OCI-LY1 (cell line): ENCODE results near the gene PLPPR3.

Experiments used
- H2AFZ ChIP-seq: fragments of 200-600 bp; sonication (generic), shearing (Covaris generic); 2 replicates; pipeline ENCODE4 v1.6.0; 2014; ENCODE audit warnings: antibody characterized with exemption, mild to moderate bottlenecking, low read length
- H3F3A ChIP-seq: fragments of 200-600 bp; sonication (generic), shearing (Covaris generic); 2 replicates; pipeline ENCODE4 v1.6.0; 2014; ENCODE audit warnings: mild to moderate bottlenecking, antibody characterized with exemption, low read length, moderate library complexity; ENCODE audit not compliant: insufficient read depth
- H3K27ac ChIP-seq: fragments of 200-600 bp; sonication (generic); 2 replicates; pipeline ENCODE4 v1.5.1; 2014; ENCODE audit warnings: low read length, mixed run types, mild to moderate bottlenecking, low read depth; ENCODE audit not compliant: poor library complexity, severe bottlenecking
- H3K27me3 ChIP-seq: fragments of 200-600 bp; sonication (generic); 2 replicates; pipeline ENCODE4 v1.6.0; 2014; ENCODE audit warnings: antibody characterized with exemption, mild to moderate bottlenecking, low read length, moderate library complexity; ENCODE audit not compliant: insufficient read depth
- H3K36me3 ChIP-seq: fragments of 200-600 bp; sonication (generic); 2 replicates; pipeline ENCODE4 v1.6.1; 2014; ENCODE audit warnings: mild to moderate bottlenecking, antibody characterized with exemption, low read length, moderate library complexity, mixed read lengths; ENCODE audit not compliant: insufficient read depth
- H3K4me1 ChIP-seq: fragments of 200-600 bp; sonication (generic); 2 replicates; pipeline ENCODE4 v1.5.1; 2014; ENCODE audit warnings: mild to moderate bottlenecking, low read length, moderate library complexity; ENCODE audit not compliant: insufficient read depth, severe bottlenecking
- H3K4me2 ChIP-seq: fragments of 200-600 bp; sonication (generic), shearing (Covaris generic); 2 replicates; pipeline ENCODE4 v1.6.1; 2014; ENCODE audit warnings: low read length
- H3K4me3 ChIP-seq: fragments of 200-600 bp; sonication (generic); 2 replicates; pipeline ENCODE4 v1.5.1; 2014; ENCODE audit warnings: low read length, low read depth, mild to moderate bottlenecking, mixed read lengths; ENCODE audit not compliant: poor library complexity, severe bottlenecking
- H3K79me2 ChIP-seq: fragments of 200-600 bp; shearing (Covaris generic); 2 replicates; pipeline ENCODE4 v1.6.1; 2016; ENCODE audit warnings: mixed run types, low read length, mixed read lengths; ENCODE audit not compliant: insufficient read depth
- H3K9ac ChIP-seq: fragments of 200-600 bp; sonication (generic), shearing (Covaris generic); 2 replicates; pipeline ENCODE4 v1.6.1; 2014; ENCODE audit warnings: mild to moderate bottlenecking, low read length, mixed read lengths
- H3K9me2 ChIP-seq: fragments of 200-600 bp; sonication (generic), shearing (Covaris generic); 2 replicates; pipeline ENCODE4 v1.6.1; 2014; ENCODE audit warnings: low read depth, mild to moderate bottlenecking, low read length, mixed read lengths
- H3K9me3 ChIP-seq: fragments of 200-600 bp; shearing (Covaris generic); 2 replicates; pipeline ENCODE4 v1.6.1; 2014; ENCODE audit warnings: low read length, mixed read lengths
- H4K20me1 ChIP-seq: fragments of 200-600 bp; sonication (generic), shearing (Covaris generic); 2 replicates; pipeline ENCODE4 v1.6.0; 2016; ENCODE audit warnings: mild to moderate bottlenecking, low read length; ENCODE audit not compliant: insufficient read depth
- CTCF ChIP-seq: fragments of 200-600 bp; sonication (generic), shearing (Covaris generic); IDR thresholded peaks from 2 replicates; pipeline ENCODE4 v1.5.1; 2017; ENCODE audit warnings: mild to moderate bottlenecking, antibody characterized with exemption, low read length, moderate library complexity, mixed read lengths
- EZH2 ChIP-seq: fragments of 200-600 bp; sonication (generic), shearing (Covaris generic); IDR thresholded peaks from 2 replicates; pipeline ENCODE4 v1.8.0; 2017; ENCODE audit warnings: borderline replicate concordance, mixed run types, mild to moderate bottlenecking, antibody characterized with exemption, low read length, moderate library complexity, mixed read lengths

PLPPR3 gene

GRCh38 chr19:815775-816499, 5.8 kb downstream of the PLPPR3 start:
- Histone ChIP-seq H3F3A (peaks cover 3% of the 10 kb centered on the region; the same call in 1 of the 2 replicates), H3K4me3 (no peak overlapping the region), H3K9ac (no peak overlapping the region), H3K9me2 (no peaks in the 10 kb centered on the region), H3K4me1 (no peaks in the 10 kb centered on the region), H3K79me2 (no peaks in the 10 kb centered on the region), H2AFZ (no peak overlapping the region), H3K27ac (no peak overlapping the region), H3K27me3 (no peaks in the 10 kb centered on the region), H3K9me3 (no peaks in the 10 kb centered on the region), H4K20me1 (no peaks in the 10 kb centered on the region), H3K36me3 (peaks cover 25% of the 10 kb centered on the region), H3K4me2 (no peak overlapping the region)
- no peak for TF ChIP-seq EZH2
- no peak for TF ChIP-seq CTCF

DNA sequence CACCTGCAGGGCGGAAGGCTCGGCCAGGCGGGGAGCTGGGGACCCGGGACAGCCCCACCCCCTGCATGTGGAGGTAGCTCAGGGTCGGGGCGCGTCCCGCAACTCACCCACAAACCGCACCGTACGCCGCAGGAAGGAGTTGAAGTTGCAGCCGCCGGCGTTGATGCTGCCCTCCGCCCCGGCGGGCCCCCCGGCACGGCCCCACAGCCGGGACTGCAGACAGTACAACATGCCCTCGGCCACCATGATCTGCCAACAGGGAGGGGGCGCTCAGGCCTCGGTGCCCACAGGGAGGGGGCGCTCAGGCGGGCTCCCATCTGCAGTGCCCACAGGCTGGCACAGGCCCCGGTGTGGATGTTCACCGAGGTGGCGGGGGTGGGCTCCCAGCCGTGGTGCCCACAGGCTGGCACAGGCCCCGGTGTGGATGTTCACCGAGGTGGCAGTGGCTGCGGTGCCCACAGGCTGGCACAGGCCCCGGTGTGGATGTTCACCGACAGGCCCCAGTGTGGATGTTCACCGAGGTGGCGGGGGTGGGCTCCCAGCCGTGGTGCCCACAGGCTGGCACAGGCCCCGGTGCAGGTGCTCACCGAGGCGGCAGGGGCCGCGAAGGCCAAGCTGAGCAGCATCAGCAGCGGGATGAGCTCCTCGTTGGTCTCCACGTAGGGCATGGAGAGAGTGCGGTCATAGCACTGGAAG, 6.5 kb downstream of the PLPPR3 start:
- no peaks in the 10 kb centered on the region for H3K9me3 ChIP-seq
- TF ChIP-seq EZH2 (no peak), CTCF (no peak)
- no peak overlapping the region for H3K4me3 ChIP-seq
- no peaks in the 10 kb centered on the region for H3K27me3 ChIP-seq
- no peak overlapping the region for H2AFZ ChIP-seq
- H3K27ac ChIP-seq, result no peak overlapping the region
- peaks cover 33% of the 10 kb centered on the region for H3K36me3 ChIP-seq
- no peaks in the 10 kb centered on the region for H3K9me2 ChIP-seq
- no peaks in the 10 kb centered on the region for H4K20me1 ChIP-seq
- no peak overlapping the region for H3K9ac ChIP-seq
- no peaks in the 10 kb centered on the region for H3K79me2 ChIP-seq
- H3K4me1 ChIP-seq, result no peaks in the 10 kb centered on the region
- no peak overlapping the region for H3K4me2 ChIP-seq
- H3F3A ChIP-seq, result peaks cover 3% of the 10 kb centered on the region; the same call in 1 of the 2 replicates

DNA sequence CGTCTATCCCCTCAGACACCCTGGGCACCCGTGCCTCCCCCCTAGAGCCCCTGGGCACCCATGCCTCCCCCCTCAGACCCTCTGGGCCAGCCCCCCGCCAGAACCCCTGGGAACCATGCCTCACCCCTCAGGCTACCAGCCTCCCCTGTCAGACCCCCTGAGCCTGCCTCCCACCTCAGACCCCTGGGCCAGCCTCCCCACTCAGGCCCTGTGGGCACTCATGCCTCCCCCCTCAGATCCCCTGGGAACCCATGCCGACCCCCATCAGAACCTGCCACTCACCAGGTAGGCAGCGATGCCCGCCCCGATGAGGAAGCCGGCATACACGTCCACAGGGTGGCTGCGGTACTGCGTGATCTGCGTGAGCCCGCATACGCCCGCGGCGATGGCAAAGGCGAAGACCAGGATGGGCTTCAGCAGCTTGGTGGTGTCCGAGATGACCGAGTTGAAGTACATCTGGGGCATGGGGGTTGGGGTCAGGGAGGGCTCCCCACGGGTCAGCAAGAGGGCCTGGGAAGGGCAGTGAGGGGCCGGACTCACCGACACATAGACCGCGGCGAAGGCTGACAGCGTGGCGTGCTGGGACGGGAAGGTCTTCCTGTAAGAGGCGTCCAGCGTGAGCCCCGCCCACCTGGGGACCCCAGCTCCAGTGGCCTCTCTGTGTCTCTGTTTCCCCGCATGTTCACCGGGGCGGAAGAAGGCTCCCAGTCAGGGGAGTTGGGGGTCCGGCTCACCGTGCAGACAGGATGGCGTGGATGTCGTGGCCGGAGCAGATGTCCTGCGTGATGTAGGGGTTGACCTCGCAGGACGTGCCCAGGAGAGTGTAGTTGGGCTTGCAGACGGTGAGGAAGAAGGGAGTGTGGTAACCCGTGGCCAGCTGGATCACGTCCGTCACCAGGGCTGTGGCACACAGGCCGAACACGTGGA, 7.3 kb downstream of the PLPPR3 start:
- Histone ChIP-seq H4K20me1 (no peaks in the 10 kb centered on the region), H3K9me3 (no peaks in the 10 kb centered on the region), H3K27ac (no peak overlapping the region), H3K79me2 (no peaks in the 10 kb centered on the region), H3K27me3 (no peaks in the 10 kb centered on the region), H3K4me1 (no peaks in the 10 kb centered on the region), H3K4me2 (no peak overlapping the region), H2AFZ (no peak overlapping the region), H3K9ac (no peak overlapping the region), H3K4me3 (no peak overlapping the region), H3K9me2 (no peaks in the 10 kb centered on the region), H3F3A (peaks cover 3% of the 10 kb centered on the region; the same call in 1 of the 2 replicates), H3K36me3 (peaks cover 41% of the 10 kb centered on the region)
- TF ChIP-seq EZH2, result no peak
- no peak for TF ChIP-seq CTCF
